MM.1S (cell line): ENCODE data around the gene UCP2.

ENCODE experiments used
- DNase-seq: peaks from one replicate; pipeline ENCODE4 v3.0.0-alpha.2; 2015
- H2AFZ ChIP-seq: fragments of 300-600 bp; sonication (generic); 2 replicates; pipeline ENCODE4 v1.6.0; 2016; ENCODE audit warnings: antibody characterized with exemption, low read length
- H3F3A ChIP-seq: fragments of 300-600 bp; sonication (generic); 2 replicates; pipeline ENCODE4 v1.6.1; 2016; ENCODE audit warnings: mild to moderate bottlenecking, antibody characterized with exemption, low read length, moderate library complexity, mixed read lengths; ENCODE audit not compliant: insufficient read depth
- H3K27ac ChIP-seq: fragments of 300-600 bp; sonication (generic); 2 replicates; pipeline ENCODE4 v1.5.1; 2016; ENCODE audit warnings: mild to moderate bottlenecking, low read length
- H3K27me3 ChIP-seq: fragments of 300-600 bp; sonication (generic); replicated peaks from 2 replicates; pipeline ENCODE4 v1.6.0; 2016; ENCODE audit warnings: low read length; ENCODE audit not compliant: insufficient read depth
- H3K36me3 ChIP-seq: fragments of 300-600 bp; sonication (generic); replicated peaks from 2 replicates; pipeline ENCODE4 v1.6.1; 2016; ENCODE audit warnings: mild to moderate bottlenecking, low read length, mixed read lengths; ENCODE audit not compliant: insufficient read depth
- H3K4me1 ChIP-seq: fragments of 300-600 bp; sonication (generic); 2 replicates; pipeline ENCODE4 v1.6.1; 2016; ENCODE audit warnings: low read length, mixed read lengths
- H3K4me2 ChIP-seq: fragments of 300-600 bp; sonication (generic); 2 replicates; pipeline ENCODE4 v1.6.0; 2016; ENCODE audit warnings: low read depth, low read length
- H3K4me3 ChIP-seq: fragments of 300-600 bp; sonication (generic); 2 replicates; pipeline ENCODE4 v1.5.1; 2016; ENCODE audit warnings: low read length, mixed read lengths
- H3K79me2 ChIP-seq: fragments of 300-600 bp; sonication (generic); 2 replicates; pipeline ENCODE4 v1.6.1; 2016; ENCODE audit warnings: mixed run types, low read length, mixed read lengths
- H3K9ac ChIP-seq: fragments of 300-600 bp; sonication (generic); 2 replicates; pipeline ENCODE4 v1.6.1; 2016; ENCODE audit warnings: low read length, mixed read lengths
- H3K9me2 ChIP-seq: fragments of 300-600 bp; sonication (generic); replicated peaks from 2 replicates; pipeline ENCODE4 v1.6.1; 2016; ENCODE audit warnings: mild to moderate bottlenecking, low read length, mixed read lengths; ENCODE audit not compliant: insufficient read depth
- H3K9me3 ChIP-seq: fragments of 300-600 bp; sonication (generic); replicated peaks from 2 replicates; pipeline ENCODE4 v1.6.1; 2016; ENCODE audit warnings: mild to moderate bottlenecking, low read length, mixed read lengths; ENCODE audit not compliant: insufficient read depth
- H4K20me1 ChIP-seq: fragments of 300-600 bp; sonication (generic); 2 replicates; pipeline ENCODE4 v1.6.1; 2016; ENCODE audit warnings: mild to moderate bottlenecking, low read length, moderate library complexity, mixed read lengths; ENCODE audit not compliant: insufficient read depth
- CTCF ChIP-seq: fragments of 300-600 bp; sonication (generic); IDR thresholded peaks from 2 replicates; pipeline ENCODE4 v1.5.1; 2016; ENCODE audit warnings: antibody characterized with exemption, low read length, mixed read lengths
- EZH2 ChIP-seq: fragments of 300-600 bp; sonication (generic); optimal IDR thresholded peaks from 2 replicates; pipeline ENCODE3; 2017; ENCODE audit warnings: low read depth, mild to moderate bottlenecking, antibody characterized with exemption, low read length, mixed read lengths
- EZH2phosphoT487 ChIP-seq: fragments of 300-600 bp; sonication (generic); IDR thresholded peaks from 2 replicates; pipeline ENCODE4 v1.6.1; 2018; ENCODE audit warnings: antibody characterized with exemption, low read length

Gene UCP2

GRCh38 chr11:74021998-74022397, 39.4 kb upstream of the UCP2 start:
- H3K79me2 ChIP-seq = no peaks in the 10 kb centered on the region
- H3K4me2 ChIP-seq = no peak overlapping the region
- no peaks in the 10 kb centered on the region for H3K9me3 ChIP-seq
- H3K36me3 ChIP-seq = no peaks in the 10 kb centered on the region
- H2AFZ ChIP-seq = no peak overlapping the region
- no peaks in the 10 kb centered on the region for H4K20me1 ChIP-seq
- no peaks in the 10 kb centered on the region for H3F3A ChIP-seq
- H3K4me1 ChIP-seq = no peaks in the 10 kb centered on the region; the same call in 1 of the 2 replicates
- H3K9ac ChIP-seq = no peak overlapping the region
- H3K4me3 ChIP-seq = no peak overlapping the region
- H3K27me3 ChIP-seq = no peaks in the 10 kb centered on the region
- DNase-seq = no peak
- TF ChIP-seq EZH2phosphoT487 (no peak), CTCF (no peak), EZH2 (no peak)
- H3K9me2 ChIP-seq = no peaks in the 10 kb centered on the region
- no peak overlapping the region for H3K27ac ChIP-seq

- Histone ChIP-seq H3K9me3 (no peaks in the 10 kb centered on the region), H2AFZ (no peak overlapping the region), H3F3A (peaks cover under 1% of the 10 kb centered on the region; the same call in 1 of the 2 replicates), H3K79me2 (no peaks in the 10 kb centered on the region), H3K27ac (no peak overlapping the region), H3K4me2 (no peak overlapping the region), H3K4me1 (peaks cover 1% of the 10 kb centered on the region), H3K9ac (no peak overlapping the region), H3K4me3 (no peak overlapping the region), H3K36me3 (no peaks in the 10 kb centered on the region), H4K20me1 (no peaks in the 10 kb centered on the region), H3K27me3 (no peaks in the 10 kb centered on the region), H3K9me2 (no peaks in the 10 kb centered on the region)
- TF ChIP-seq CTCF (no peak), EZH2phosphoT487 (no peak), EZH2 (no peak)
- no peak for DNase-seq
Measured at GRCh38 chr11:74020539-74020938, 37.9 kb upstream of the UCP2 start.

- Histone ChIP-seq H3K4me3 (no peak overlapping the region), H3K27ac (no peak overlapping the region), H3K9me3 (no peaks in the 10 kb centered on the region), H3K9me2 (no peaks in the 10 kb centered on the region), H3K4me1 (peaks cover 8% of the 10 kb centered on the region), H3K36me3 (no peaks in the 10 kb centered on the region), H3K79me2 (no peaks in the 10 kb centered on the region), H3F3A (peaks cover 7% of the 10 kb centered on the region), H4K20me1 (no peaks in the 10 kb centered on the region), H3K9ac (no peak overlapping the region), H3K27me3 (no peaks in the 10 kb centered on the region), H3K4me2 (no peak overlapping the region), H2AFZ (no peak overlapping the region)
- no peak for DNase-seq
- TF ChIP-seq CTCF (no peak), EZH2phosphoT487 (no peak), EZH2 (no peak)
Measured at GRCh38 chr11:74019860-74020259, 37.2 kb upstream of the UCP2 start.
